DND-41 (cell line): ENCODE results near the gene HPDL.

Experiments
- ATAC-seq: fragments of 200-7000 bp; cut with Tn5 transposase; 3 replicates; pipeline ENCODE4 v1.9.1; 2021; ENCODE audit warnings: low read depth; ENCODE audit not compliant: insufficient read depth
- DNase-seq: peaks from one replicate; pipeline ENCODE4 v3.0.0-alpha.2; 2020
- H2AFZ ChIP-seq: 2 replicates; pipeline ENCODE4 v1.6.0; 2012; ENCODE audit warnings: low read depth, low read length
- H3K27ac ChIP-seq: 2 replicates; pipeline ENCODE4 v1.5.1; 2012; ENCODE audit warnings: low read length, inconsistent platforms
- H3K27me3 ChIP-seq: fragments of 200-600 bp; sonication (generic); 2 replicates; pipeline ENCODE4 v1.6.0; 2012; ENCODE audit warnings: low read length, mild to moderate bottlenecking, inconsistent platforms; ENCODE audit not compliant: insufficient read depth, poor library complexity
- H3K36me3 ChIP-seq: 2 replicates; pipeline ENCODE4 v1.5.1; 2012; ENCODE audit warnings: low read length, inconsistent platforms; ENCODE audit not compliant: insufficient read depth
- H3K4me1 ChIP-seq: 2 replicates; pipeline ENCODE4 v1.5.1; 2012; ENCODE audit warnings: mild to moderate bottlenecking, low read length; ENCODE audit not compliant: insufficient read depth
- H3K4me2 ChIP-seq: 2 replicates; pipeline ENCODE4 v1.6.0; 2012; ENCODE audit warnings: mild to moderate bottlenecking, moderate library complexity, low read length, inconsistent platforms; ENCODE audit not compliant: insufficient read depth
- H3K4me3 ChIP-seq, 2 experiments: fragments of 200-600 bp in 1 of 2; shearing (Covaris generic) in 1 of 2; 2 replicates each; pipeline ENCODE4 v1.5.1; 2012 to 2016; ENCODE audit warnings: inconsistent platforms in 2 of 2, low read length in 2 of 2, mild to moderate bottlenecking in 2 of 2, low read depth in 1 of 2, moderate library complexity in 1 of 2
- H3K79me2 ChIP-seq: 2 replicates; pipeline ENCODE4 v1.6.0; 2012; ENCODE audit warnings: low read length, inconsistent platforms; ENCODE audit not compliant: insufficient read depth
- H3K9ac ChIP-seq: 2 replicates; pipeline ENCODE4 v1.6.0; 2012; ENCODE audit warnings: low read depth, mild to moderate bottlenecking, inconsistent platforms, low read length, moderate library complexity
- H3K9me3 ChIP-seq: 2 replicates; pipeline ENCODE4 v1.5.1; 2012; ENCODE audit warnings: low read length, moderate library complexity, mild to moderate bottlenecking, inconsistent platforms; ENCODE audit not compliant: insufficient read depth, severe bottlenecking
- H4K20me1 ChIP-seq: 2 replicates; pipeline ENCODE4 v1.6.0; 2012; ENCODE audit warnings: low read length; ENCODE audit not compliant: insufficient read depth
- EZH2 ChIP-seq: IDR thresholded peaks from 3 replicates; pipeline ENCODE4 v1.6.1; 2012; ENCODE audit warnings: borderline replicate concordance, low read depth, mild to moderate bottlenecking, moderate library complexity, low read length, inconsistent platforms; ENCODE audit not compliant: severe bottlenecking
- TF ChIP-seq, protein P1 (sequence below): IDR thresholded peaks from 2 replicates; pipeline ENCODE4 v1.5.1; 2012; ENCODE audit warnings: borderline replicate concordance, low read length, moderate library complexity, mild to moderate bottlenecking; ENCODE audit not compliant: poor library complexity, severe bottlenecking; ENCODE audit errors: extremely low read depth

The HPDL gene

GRCh38 chr1:45291716-45292115 is 35.0 kb upstream of the HPDL start:
- H3K27me3 ChIP-seq, result no peaks in the 10 kb centered on the region
- no peaks in the 10 kb centered on the region for H3K79me2 ChIP-seq
- no peak for ATAC-seq
- no peak overlapping the region for H3K9ac ChIP-seq
- H3K4me1 ChIP-seq, result no peaks in the 10 kb centered on the region
- no peak overlapping the region for H3K4me3 ChIP-seq
- no peak for TF ChIP-seq EZH2
- TF ChIP-seq, protein P1, sequence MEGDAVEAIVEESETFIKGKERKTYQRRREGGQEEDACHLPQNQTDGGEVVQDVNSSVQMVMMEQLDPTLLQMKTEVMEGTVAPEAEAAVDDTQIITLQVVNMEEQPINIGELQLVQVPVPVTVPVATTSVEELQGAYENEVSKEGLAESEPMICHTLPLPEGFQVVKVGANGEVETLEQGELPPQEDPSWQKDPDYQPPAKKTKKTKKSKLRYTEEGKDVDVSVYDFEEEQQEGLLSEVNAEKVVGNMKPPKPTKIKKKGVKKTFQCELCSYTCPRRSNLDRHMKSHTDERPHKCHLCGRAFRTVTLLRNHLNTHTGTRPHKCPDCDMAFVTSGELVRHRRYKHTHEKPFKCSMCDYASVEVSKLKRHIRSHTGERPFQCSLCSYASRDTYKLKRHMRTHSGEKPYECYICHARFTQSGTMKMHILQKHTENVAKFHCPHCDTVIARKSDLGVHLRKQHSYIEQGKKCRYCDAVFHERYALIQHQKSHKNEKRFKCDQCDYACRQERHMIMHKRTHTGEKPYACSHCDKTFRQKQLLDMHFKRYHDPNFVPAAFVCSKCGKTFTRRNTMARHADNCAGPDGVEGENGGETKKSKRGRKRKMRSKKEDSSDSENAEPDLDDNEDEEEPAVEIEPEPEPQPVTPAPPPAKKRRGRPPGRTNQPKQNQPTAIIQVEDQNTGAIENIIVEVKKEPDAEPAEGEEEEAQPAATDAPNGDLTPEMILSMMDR, result no peak
- H2AFZ ChIP-seq, result no peak overlapping the region
- no peak for DNase-seq
- H3K4me2 ChIP-seq, result no peak overlapping the region
- H4K20me1 ChIP-seq, result no peaks in the 10 kb centered on the region
- no peaks in the 10 kb centered on the region for H3K36me3 ChIP-seq
- no peaks in the 10 kb centered on the region for H3K9me3 ChIP-seq
- H3K27ac ChIP-seq, result no peak overlapping the region

DNA sequence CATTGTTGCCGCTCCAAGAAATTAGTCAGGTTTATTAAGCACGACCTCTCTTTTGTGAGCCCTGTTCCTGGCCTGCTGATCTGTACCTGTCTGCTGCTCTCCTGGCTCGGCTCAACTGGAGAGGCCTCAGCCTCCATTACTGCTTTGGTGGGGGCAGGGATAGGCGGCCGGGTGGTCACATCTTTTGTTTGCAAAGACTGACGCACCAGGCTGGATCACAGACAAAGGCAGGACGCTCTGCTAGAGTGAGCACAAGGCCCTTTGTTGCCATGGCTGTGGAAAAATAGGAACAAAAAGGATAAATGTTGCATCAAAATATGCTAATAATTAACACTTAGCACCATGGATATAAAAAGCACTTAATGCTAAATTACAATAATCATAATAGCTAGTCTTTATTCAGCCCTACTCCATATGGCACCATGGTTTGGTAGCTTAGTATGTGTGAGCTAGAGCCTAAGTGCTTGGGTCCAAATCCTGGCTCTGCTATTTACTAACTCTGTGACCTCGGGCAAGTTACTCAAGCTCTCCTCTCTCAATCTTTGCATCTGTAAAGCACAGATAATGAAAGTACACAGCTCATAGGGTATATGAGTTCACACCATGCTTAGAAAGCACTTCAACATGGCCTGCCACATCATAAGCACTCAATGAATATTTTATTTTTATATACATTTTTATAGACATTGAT is 28.9 kb upstream of the HPDL start:
- Histone ChIP-seq H3K79me2 (no peaks in the 10 kb centered on the region), H2AFZ (no peak overlapping the region), H3K27me3 (no peaks in the 10 kb centered on the region), H3K36me3 (no peaks in the 10 kb centered on the region), H3K4me2 (no peak overlapping the region), H3K4me3 (no peak overlapping the region), H3K9ac (no peak overlapping the region), H3K27ac (no peak overlapping the region), H3K9me3 (no peaks in the 10 kb centered on the region), H4K20me1 (no peaks in the 10 kb centered on the region), H3K4me1 (peaks cover 6% of the 10 kb centered on the region)
- ATAC-seq, result no peak
- no peak for DNase-seq
- TF ChIP-seq EZH2, result no peak
- TF ChIP-seq, protein P1, result no peak

GRCh38 chr1:45299296-45299695 is 27.4 kb upstream of the HPDL start:
- no peaks in the 10 kb centered on the region for H3K9me3 ChIP-seq
- H4K20me1 ChIP-seq, result no peaks in the 10 kb centered on the region
- no peaks in the 10 kb centered on the region for H3K36me3 ChIP-seq
- H2AFZ ChIP-seq, result no peak overlapping the region
- ATAC-seq (no peak), DNase-seq (no peak)
- no peak overlapping the region for H3K4me3 ChIP-seq
- no peak overlapping the region for H3K27ac ChIP-seq
- H3K4me1 ChIP-seq, result peaks cover 14% of the 10 kb centered on the region
- H3K4me2 ChIP-seq, result no peak overlapping the region
- no peaks in the 10 kb centered on the region for H3K27me3 ChIP-seq
- no peak overlapping the region for H3K9ac ChIP-seq
- no peak for TF ChIP-seq EZH2
- TF ChIP-seq, protein P1, result no peak
- peaks cover 5% of the 10 kb centered on the region for H3K79me2 ChIP-seq
